H1 (cell line): ENCODE measurements around the gene NELFA. TPM values are rescaled to one million over a fixed set of nuclear protein-coding genes. Genes with fewer than 3 reads are reported as not detected.

Experiments
- CTCF ChIA-PET: fragments of 300-600 bp; sonication (Branson Sonifier 250); formaldehyde crosslinking; loops from one replicate; lab custom pipeline; 2021; ENCODE audit not compliant: partially characterized antibody; lab: Charles Lee
- POLR2A ChIA-PET: fragments of 300-600 bp; sonication (Branson Sonifier 250); formaldehyde crosslinking; loops from one replicate; lab custom pipeline; 2021; ENCODE audit warnings: inconsistent platforms; ENCODE audit not compliant: partially characterized antibody; lab: Charles Lee
- DNase-seq, 2 experiments: peaks; one replicate each; pipeline versions ENCODE4 v3.0.0 to v3.0.0-alpha.2; 2010 to 2022; ENCODE audit warnings: low spot score in 2 of 2, low read depth in 1 of 2, mixed read lengths in 1 of 2
- FAIRE-seq: peaks from 2 replicates; lab custom pipeline; 2011; peaks lifted over from hg19 to GRCh38; lab: Jason Lieb, UNC
- H2AFZ ChIP-seq: 2 replicates; pipeline ENCODE4 v1.8.1; 2012; ENCODE audit warnings: low read length, inconsistent platforms
- H2AK5ac ChIP-seq: 2 replicates; pipeline ENCODE4 v1.6.1; 2013; ENCODE audit warnings: low read depth, low read length
- H2BK120ac ChIP-seq: replicated peaks from 2 replicates; pipeline ENCODE3; 2013; ENCODE audit warnings: low read depth, low read length, inconsistent platforms
- H2BK12ac ChIP-seq: 2 replicates; pipeline ENCODE4 v1.6.1; 2013; ENCODE audit warnings: low read depth, low read length
- H2BK15ac ChIP-seq: 2 replicates; pipeline ENCODE4 v1.6.1; 2013; ENCODE audit warnings: low read length
- H2BK20ac ChIP-seq: 2 replicates; pipeline ENCODE4 v1.6.1; 2013; ENCODE audit warnings: low read length
- H2BK5ac ChIP-seq: 2 replicates; pipeline ENCODE4 v1.6.1; 2013; ENCODE audit warnings: low read depth, low read length
- H3K14ac ChIP-seq: 2 replicates; pipeline ENCODE4 v1.6.1; 2013; ENCODE audit warnings: inconsistent platforms; ENCODE audit not compliant: insufficient read length
- H3K18ac ChIP-seq: 2 replicates; pipeline ENCODE4 v1.6.1; 2013; ENCODE audit warnings: low read length; ENCODE audit errors: extremely low read depth
- H3K23ac ChIP-seq: 2 replicates; pipeline ENCODE4 v1.6.1; 2013; ENCODE audit warnings: inconsistent platforms; ENCODE audit not compliant: insufficient read length
- H3K23me2 ChIP-seq: 2 replicates; pipeline ENCODE4 v1.6.1; 2013; ENCODE audit warnings: low read depth, low read length
- H3K27ac ChIP-seq: 2 replicates; pipeline ENCODE4 v1.6.1; 2011; ENCODE audit warnings: low read depth, low read length, inconsistent platforms
- H3K27me3 ChIP-seq, 4 experiments: replicated peaks in 1 of 4; 1 replicate in 1 of 4; 2 replicates in 3 of 4; pipeline versions ENCODE4 v1.6.1 to v1.8.1; 2011 to 2013; ENCODE audit warnings: low read length in 3 of 4, mild to moderate bottlenecking in 3 of 4, inconsistent platforms in 2 of 4, mixed read lengths in 2 of 4, moderate library complexity in 1 of 4; ENCODE audit not compliant: control insufficient read depth in 3 of 4, insufficient read depth in 3 of 4; ENCODE audit errors: extremely low read depth in 1 of 4
- H3K36me3 ChIP-seq, 4 experiments: 2 replicates each; pipeline versions ENCODE4 v1.6.1 to v1.8.1; 2011 to 2013; ENCODE audit warnings: mild to moderate bottlenecking in 4 of 4, low read length in 3 of 4, moderate library complexity in 2 of 4, control low read depth in 1 of 4, inconsistent platforms in 1 of 4; ENCODE audit not compliant: insufficient read depth in 4 of 4, control insufficient read depth in 2 of 4
- H3K4ac ChIP-seq: replicated peaks from 2 replicates; pipeline ENCODE3; 2013; ENCODE audit warnings: low read length, low read depth, mixed read lengths, inconsistent platforms; ENCODE audit not compliant: insufficient read length
- H3K4me1 ChIP-seq, 4 experiments: replicated peaks in 1 of 4; 1 replicate in 1 of 4; 2 replicates in 3 of 4; pipeline versions ENCODE4 v1.6.1 to v1.8.1; 2011 to 2013; ENCODE audit warnings: low read length in 3 of 4, inconsistent platforms in 2 of 4, mixed read lengths in 1 of 4; ENCODE audit not compliant: insufficient read depth in 4 of 4, control insufficient read depth in 3 of 4
- H3K4me2 ChIP-seq, 2 experiments: 2 replicates each; pipeline versions ENCODE4 v1.6.1 to v1.8.1; 2011 to 2013; ENCODE audit warnings: low read depth in 2 of 2, low read length in 2 of 2, control low read depth in 1 of 2, inconsistent platforms in 1 of 2, mild to moderate bottlenecking in 1 of 2; ENCODE audit not compliant: insufficient read depth in 1 of 2
- H3K4me3 ChIP-seq, 4 experiments: fragments of 200-600, 300-600 bp in 1 of 4; sonication (generic), shearing (Covaris generic), sonication (Bioruptor Twin) in 1 of 4; 2 replicates each; pipeline versions ENCODE4 v1.5.1 to v1.8.1; 2011 to 2016; ENCODE audit warnings: low read length in 4 of 4, low read depth in 3 of 4, control low read depth in 2 of 4, inconsistent platforms in 2 of 4, mild to moderate bottlenecking in 2 of 4, mixed read lengths in 1 of 4, moderate library complexity in 1 of 4; ENCODE audit not compliant: insufficient read depth in 2 of 4; ENCODE audit errors: extremely low read depth in 1 of 4
- H3K56ac ChIP-seq: replicated peaks from 2 replicates; pipeline ENCODE3; 2013; ENCODE audit warnings: low read depth, mild to moderate bottlenecking, mixed read lengths, low read length, inconsistent platforms; ENCODE audit not compliant: insufficient read length
- H3K79me1 ChIP-seq: 2 replicates; pipeline ENCODE4 v1.6.1; 2013; ENCODE audit warnings: low read depth, low read length, control low read depth
- H3K79me2 ChIP-seq, 2 experiments: 2 replicates each; pipeline versions ENCODE4 v1.6.1 to v1.8.1; 2012 to 2013; ENCODE audit warnings: low read length in 2 of 2, mild to moderate bottlenecking in 2 of 2, inconsistent platforms in 1 of 2; ENCODE audit not compliant: insufficient read depth in 2 of 2, control insufficient read depth in 1 of 2
- H3K9ac ChIP-seq, 4 experiments: replicated peaks in 1 of 4; 1 replicate in 1 of 4; 2 replicates in 3 of 4; pipeline versions ENCODE4 v1.6.1 to v1.8.1; 2011 to 2013; ENCODE audit warnings: low read depth in 3 of 4, low read length in 3 of 4, control low read depth in 2 of 4, mild to moderate bottlenecking in 2 of 4, moderate library complexity in 2 of 4, inconsistent platforms in 1 of 4; ENCODE audit errors: extremely low read depth in 1 of 4
- H3K9me3 ChIP-seq, 2 experiments: 2 replicates each; pipeline versions ENCODE4 v1.6.1 to v1.8.1; 2012 to 2013; ENCODE audit warnings: mild to moderate bottlenecking in 2 of 2, moderate library complexity in 2 of 2, control low read depth in 1 of 2, inconsistent platforms in 1 of 2, low read depth in 1 of 2, low read length in 1 of 2, mixed read lengths in 1 of 2; ENCODE audit not compliant: insufficient read depth in 2 of 2
- H4K20me1 ChIP-seq, 2 experiments: replicated peaks in 1 of 2; 2 replicates each; pipeline versions ENCODE3 to v1.8.1; 2011 to 2013; ENCODE audit warnings: inconsistent platforms in 2 of 2, low read length in 2 of 2, mild to moderate bottlenecking in 1 of 2; ENCODE audit not compliant: insufficient read depth in 2 of 2, control insufficient read depth in 1 of 2
- H4K5ac ChIP-seq: 2 replicates; pipeline ENCODE4 v1.6.1; 2013; ENCODE audit warnings: low read length, low read depth, mixed read lengths, inconsistent platforms; ENCODE audit not compliant: insufficient read length
- H4K8ac ChIP-seq: 2 replicates; pipeline ENCODE4 v1.8.0; 2013; ENCODE audit warnings: mild to moderate bottlenecking, moderate library complexity, low read length, inconsistent platforms; ENCODE audit not compliant: insufficient read depth; ENCODE audit errors: extremely low read depth
- H4K91ac ChIP-seq: replicated peaks from 2 replicates; pipeline ENCODE3; 2013; ENCODE audit warnings: low read length, mixed read lengths, inconsistent platforms; ENCODE audit not compliant: insufficient read length
- CBX8 ChIP-seq: fragments of 300-800, 300-1000 bp; sonication (generic); IDR thresholded peaks from 2 replicates; pipeline ENCODE4 v1.7.1; 2016; ENCODE audit warnings: low read depth, low read length, borderline replicate concordance
- CEBPB ChIP-seq: IDR thresholded peaks from 2 replicates; pipeline ENCODE4 v1.6.1; 2012; ENCODE audit warnings: low read depth, low read length
- CREB1 ChIP-seq: IDR thresholded peaks from 2 replicates; pipeline ENCODE4 v1.6.1; 2012; ENCODE audit warnings: inconsistent platforms
- EP300 ChIP-seq, 2 experiments: IDR thresholded peaks; 1 replicate in 1 of 2; 2 replicates in 1 of 2; pipeline ENCODE4 v1.6.1; 2011 to 2012; ENCODE audit warnings: low read depth in 2 of 2, low read length in 2 of 2, mild to moderate bottlenecking in 2 of 2, borderline replicate concordance in 1 of 2, inconsistent platforms in 1 of 2, moderate library complexity in 1 of 2
- NANOG ChIP-seq: IDR thresholded peaks from 2 replicates; pipeline ENCODE4 v1.6.1; 2011; ENCODE audit warnings: low read length, low read depth, mild to moderate bottlenecking, inconsistent platforms; ENCODE audit not compliant: insufficient read depth, poor library complexity, severe bottlenecking
- RAD21 ChIP-seq, 2 experiments: IDR thresholded peaks in 1 of 2; conservative IDR thresholded peaks in 1 of 2; 2 replicates each; pipeline ENCODE4 v1.6.1; 2011; ENCODE audit warnings: low read depth in 2 of 2, low read length in 2 of 2, improper control_type of control experiment in 1 of 2, inconsistent platforms in 1 of 2, mild to moderate bottlenecking in 1 of 2, moderate library complexity in 1 of 2
- SUZ12 ChIP-seq: fragments of 200-600 bp; sonication (generic); IDR thresholded peaks from 2 replicates; pipeline ENCODE4 v1.6.1; 2012; ENCODE audit warnings: mild to moderate bottlenecking, inconsistent platforms, low read length, moderate library complexity, mixed read lengths
- TEAD4 ChIP-seq: IDR thresholded peaks from 2 replicates; pipeline ENCODE4 v1.6.1; 2012; ENCODE audit warnings: low read depth, low read length, inconsistent platforms, mixed read lengths
- WGBS, 2 experiments: shearing (Covaris generic) in 1 of 2; methylation state at CpG; one replicate each; pipeline versions ENCODE4 v1.1.6 to v1.1.7; 2013 to 2015; ENCODE audit warnings: low lambda C conversion rate in 2 of 2, mixed read lengths in 2 of 2, inconsistent platforms in 1 of 2, low coverage in 1 of 2, missing lambda C conversion rate in 1 of 2; ENCODE audit not compliant: insufficient replicate concordance in 2 of 2, insufficient coverage in 1 of 2, insufficient read length in 1 of 2; ENCODE audit errors: extremely low coverage in 1 of 2, missing lambda C conversion rate in 1 of 2; 5-methylcytosine and 5-hydroxymethylcytosine counted together
- polyA plus RNA-seq, 7 experiments: library from polyadenylated mRNA; depleted of rRNA in 3 of 7; stranded (reverse) in 5 of 7; unstranded in 2 of 7; fragments of >200 nt in 5 of 7; fragments of 200-250 nt in 2 of 7; gene quantifications; 1 replicate in 5 of 7; 2 replicates in 1 of 7; 4 replicates in 1 of 7; pipeline versions ENCODE4 v1.2.1 to v1.2.3, GENCODE V29; 2011 to 2013; ENCODE audit warnings: missing spikeins in 2 of 7, mixed read lengths in 2 of 7
- total RNA-seq: library from RNA; stranded (reverse); fragmentation: NEBNext Ultra II Directional; extraction: Animal tissue kit (Norgen Biotek cat#: 25700); gene quantifications from 2 replicates; pipeline ENCODE4 v1.2.1, GENCODE V29; 2021
- TF ChIP-seq, protein P1 (sequence below), 3 experiments: IDR thresholded peaks; 1 replicate in 2 of 3; 2 replicates in 1 of 3; pipeline versions ENCODE4 v1.5.1 to v1.6.1; 2011; ENCODE audit warnings: low read length in 3 of 3, mild to moderate bottlenecking in 3 of 3, inconsistent platforms in 2 of 3, low read depth in 1 of 3, moderate library complexity in 1 of 3; ENCODE audit not compliant: insufficient read depth in 1 of 3; ENCODE audit errors: control extremely low read depth in 1 of 3
- TF ChIP-seq, protein P2 (sequence below): IDR thresholded peaks from 2 replicates; pipeline ENCODE4 v1.6.1; 2011; ENCODE audit warnings: low read length, improper control_type of control experiment

NELFA gene
- total and polyA plus RNA-seq, 2 of the 8 experiments (the other 6 are each of a cell fraction or from before 2014, with no cell fraction given): 41.8 to 57.5 TPM

DNA sequence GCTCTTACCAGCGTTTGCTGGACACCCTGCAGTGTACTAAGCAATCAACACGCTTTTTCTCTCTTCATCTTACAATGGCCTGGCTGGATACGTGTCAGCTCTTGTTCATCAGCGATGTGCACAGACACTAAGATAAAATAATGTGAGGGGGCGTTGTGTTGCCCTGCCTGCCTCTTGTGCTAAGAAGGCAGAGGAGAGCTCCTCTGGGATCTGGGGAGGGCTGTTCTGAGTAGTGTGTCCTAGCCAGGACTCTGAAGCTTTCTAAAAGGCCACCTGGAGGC, 49.7 kb downstream of the NELFA start:
- Histone ChIP-seq H3K23me2 (no peaks in the 10 kb centered on the region), H3K36me3 (peaks cover 17 to 62% (median 42%) of the 10 kb centered on the region in 4 experiments; a peak in 7 of 8 replicates), H3K9ac (no peak overlapping the region), H2AFZ (no peak overlapping the region), H4K20me1 (peaks cover 1 to 3% of the 10 kb centered on the region in 2 experiments), H3K27me3 (no peaks in the 10 kb centered on the region), H4K5ac (no peak overlapping the region), H2BK15ac (no peak overlapping the region), H3K9me3 (no peaks in the 10 kb centered on the region), H3K79me1 (no peaks in the 10 kb centered on the region; the same call in 1 of the 2 replicates), H2BK5ac (no peak overlapping the region), H4K91ac (no peak overlapping the region), H4K8ac (no peak overlapping the region), H2BK12ac (no peak overlapping the region), H2BK120ac (no peak overlapping the region), H3K23ac (no peak overlapping the region), H3K27ac (no peak overlapping the region), H3K4me2 (no peak overlapping the region), H3K4ac (no peak overlapping the region), H2AK5ac (no peak overlapping the region), H3K14ac (no peak overlapping the region), H3K18ac (no peak overlapping the region), H2BK20ac (no peak overlapping the region), H3K4me3 (no peak overlapping the region), H3K79me2 (no peaks in the 10 kb centered on the region), H3K56ac (no peak overlapping the region), H3K4me1 (no peaks in the 10 kb centered on the region)
- ChIA-PET POLR2A (no interaction called here), CTCF (interaction anchor here (1.0 to 1.3 kb wide), 3 partner anchors 10 to 59 kb away, joined by 3 to 4 read pairs (median 3); no protein-coding TSS in a partner anchor)
- WGBS, 2 experiments: 81% methylated on average over 5 of the region's 5 CpGs; no CpG with 5 or more reads in 1 of the 2 experiments
- DNase-seq (no peak), FAIRE-seq (no peak)
- no peak for TF ChIP-seq CREB1
- no peak for TF ChIP-seq CBX8
- TF ChIP-seq SUZ12: no peak
- TF ChIP-seq, protein P1, sequence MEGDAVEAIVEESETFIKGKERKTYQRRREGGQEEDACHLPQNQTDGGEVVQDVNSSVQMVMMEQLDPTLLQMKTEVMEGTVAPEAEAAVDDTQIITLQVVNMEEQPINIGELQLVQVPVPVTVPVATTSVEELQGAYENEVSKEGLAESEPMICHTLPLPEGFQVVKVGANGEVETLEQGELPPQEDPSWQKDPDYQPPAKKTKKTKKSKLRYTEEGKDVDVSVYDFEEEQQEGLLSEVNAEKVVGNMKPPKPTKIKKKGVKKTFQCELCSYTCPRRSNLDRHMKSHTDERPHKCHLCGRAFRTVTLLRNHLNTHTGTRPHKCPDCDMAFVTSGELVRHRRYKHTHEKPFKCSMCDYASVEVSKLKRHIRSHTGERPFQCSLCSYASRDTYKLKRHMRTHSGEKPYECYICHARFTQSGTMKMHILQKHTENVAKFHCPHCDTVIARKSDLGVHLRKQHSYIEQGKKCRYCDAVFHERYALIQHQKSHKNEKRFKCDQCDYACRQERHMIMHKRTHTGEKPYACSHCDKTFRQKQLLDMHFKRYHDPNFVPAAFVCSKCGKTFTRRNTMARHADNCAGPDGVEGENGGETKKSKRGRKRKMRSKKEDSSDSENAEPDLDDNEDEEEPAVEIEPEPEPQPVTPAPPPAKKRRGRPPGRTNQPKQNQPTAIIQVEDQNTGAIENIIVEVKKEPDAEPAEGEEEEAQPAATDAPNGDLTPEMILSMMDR (IDR thresholded peaks at IDR 0.05; ENCODE audit: control extremely low read depth in 1 of 3, insufficient read depth in 1 of 3, low read depth in 1 of 3, low read length in 3 of 3): no peak
- TF ChIP-seq EP300 (IDR thresholded peaks at IDR 0.05; ENCODE audit: borderline replicate concordance in 1 of 2, low read depth in 2 of 2, low read length in 2 of 2): no peak
- no peak for TF ChIP-seq CEBPB
- TF ChIP-seq TEAD4: no peak
- TF ChIP-seq, protein P2, sequence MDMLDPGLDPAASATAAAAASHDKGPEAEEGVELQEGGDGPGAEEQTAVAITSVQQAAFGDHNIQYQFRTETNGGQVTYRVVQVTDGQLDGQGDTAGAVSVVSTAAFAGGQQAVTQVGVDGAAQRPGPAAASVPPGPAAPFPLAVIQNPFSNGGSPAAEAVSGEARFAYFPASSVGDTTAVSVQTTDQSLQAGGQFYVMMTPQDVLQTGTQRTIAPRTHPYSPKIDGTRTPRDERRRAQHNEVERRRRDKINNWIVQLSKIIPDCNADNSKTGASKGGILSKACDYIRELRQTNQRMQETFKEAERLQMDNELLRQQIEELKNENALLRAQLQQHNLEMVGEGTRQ: no peak
- no peak for TF ChIP-seq RAD21 (IDR thresholded peaks at IDR 0.05 in 1 of 2, conservative IDR thresholded peaks at IDR 0.05 in 1 of 2; ENCODE audit: low read depth in 2 of 2, low read length in 2 of 2)
- no peak for TF ChIP-seq NANOG
